ENCODE results near the gene REELD1. TPM values are rescaled to one million over a fixed set of nuclear protein-coding genes. Genes with fewer than 3 reads are reported as not detected.

REELD1 gene
- total RNA-seq, 1 donor = not detected

DNA sequence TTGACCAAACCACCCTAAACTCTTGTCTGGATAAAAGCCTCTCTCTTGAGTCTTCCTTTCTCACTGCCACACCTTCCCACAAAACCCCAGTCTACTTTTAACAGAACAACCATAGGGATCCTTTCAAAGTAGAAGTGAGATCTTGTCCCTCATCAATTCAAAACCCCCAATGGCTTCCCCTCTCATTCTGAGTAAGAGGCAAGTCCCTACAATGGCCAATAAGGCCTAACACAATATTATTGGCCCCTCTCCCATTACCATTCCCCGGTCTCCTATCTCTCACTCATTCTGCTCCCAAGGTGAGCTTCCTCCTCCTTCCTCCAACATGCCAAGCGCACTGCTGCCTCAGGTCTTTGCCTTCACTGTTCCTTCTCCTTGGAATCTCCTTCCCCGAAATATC is 57.1 kb downstream of the REELD1 start:
- no peak for DNase-seq (ENCODE audit: low read depth)
- TF ChIP-seq, protein P1, sequence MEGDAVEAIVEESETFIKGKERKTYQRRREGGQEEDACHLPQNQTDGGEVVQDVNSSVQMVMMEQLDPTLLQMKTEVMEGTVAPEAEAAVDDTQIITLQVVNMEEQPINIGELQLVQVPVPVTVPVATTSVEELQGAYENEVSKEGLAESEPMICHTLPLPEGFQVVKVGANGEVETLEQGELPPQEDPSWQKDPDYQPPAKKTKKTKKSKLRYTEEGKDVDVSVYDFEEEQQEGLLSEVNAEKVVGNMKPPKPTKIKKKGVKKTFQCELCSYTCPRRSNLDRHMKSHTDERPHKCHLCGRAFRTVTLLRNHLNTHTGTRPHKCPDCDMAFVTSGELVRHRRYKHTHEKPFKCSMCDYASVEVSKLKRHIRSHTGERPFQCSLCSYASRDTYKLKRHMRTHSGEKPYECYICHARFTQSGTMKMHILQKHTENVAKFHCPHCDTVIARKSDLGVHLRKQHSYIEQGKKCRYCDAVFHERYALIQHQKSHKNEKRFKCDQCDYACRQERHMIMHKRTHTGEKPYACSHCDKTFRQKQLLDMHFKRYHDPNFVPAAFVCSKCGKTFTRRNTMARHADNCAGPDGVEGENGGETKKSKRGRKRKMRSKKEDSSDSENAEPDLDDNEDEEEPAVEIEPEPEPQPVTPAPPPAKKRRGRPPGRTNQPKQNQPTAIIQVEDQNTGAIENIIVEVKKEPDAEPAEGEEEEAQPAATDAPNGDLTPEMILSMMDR (IDR thresholded peaks at IDR 0.05; ENCODE audit: insufficient read depth, low read length) = no peak
- H3K4me3 ChIP-seq (ENCODE audit: low read depth, low read length) = no peak overlapping the region

DNA sequence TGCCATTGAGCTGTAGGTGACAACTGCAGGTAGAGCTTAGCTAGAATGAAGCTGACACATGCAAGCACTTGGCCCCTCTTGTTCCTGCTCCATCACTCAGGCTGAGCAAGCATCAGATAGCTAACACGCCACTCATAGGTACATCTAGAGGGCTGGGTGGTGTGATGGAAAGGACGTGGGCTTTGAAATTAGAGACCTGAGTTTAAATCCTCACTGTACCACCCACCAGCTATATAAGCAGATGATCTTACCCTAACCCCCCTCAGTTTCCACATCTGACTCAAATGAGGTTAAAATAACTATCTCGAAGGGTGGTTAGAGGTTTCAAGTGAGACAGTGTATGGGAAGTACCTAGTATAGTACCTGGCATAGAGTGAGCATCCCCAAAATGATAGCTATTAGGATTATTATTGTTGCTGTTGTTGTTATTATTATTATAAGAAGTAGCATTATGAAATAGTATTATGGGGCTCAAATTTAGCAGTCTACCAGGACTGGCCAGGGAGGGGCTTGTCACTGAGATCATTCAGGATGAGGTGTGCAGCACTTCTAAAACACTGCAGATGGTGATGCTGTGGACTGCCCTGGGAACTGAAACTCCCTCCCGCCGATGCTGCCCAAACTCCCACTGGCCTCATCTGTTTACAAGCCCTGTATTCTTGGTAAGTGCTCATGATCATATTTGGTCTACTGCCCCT is 59.0 kb downstream of the REELD1 start:
- no peak for DNase-seq (ENCODE audit: low read depth)
- TF ChIP-seq, protein P1 (IDR thresholded peaks at IDR 0.05; ENCODE audit: insufficient read depth, low read length) = no peak
- no peak overlapping the region for H3K4me3 ChIP-seq (ENCODE audit: low read depth, low read length)

DNA sequence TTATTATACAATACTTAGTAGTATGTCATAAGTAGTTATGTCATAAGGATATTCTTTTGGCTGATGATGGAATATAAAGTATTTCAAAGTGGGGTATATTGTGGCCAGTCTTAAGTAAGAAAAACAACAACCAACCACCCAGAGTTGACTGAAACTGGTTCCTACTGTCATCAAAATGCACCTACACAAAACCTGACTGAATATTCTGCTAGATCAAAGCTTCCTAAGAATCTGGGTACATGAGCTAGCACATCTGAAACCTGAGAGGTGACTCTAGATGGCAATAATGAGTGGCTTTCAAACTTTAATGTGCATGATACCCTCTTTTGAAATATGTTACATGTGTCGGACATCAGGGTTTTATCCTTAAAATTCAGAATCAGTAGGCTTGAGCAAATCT is 60.4 kb downstream of the REELD1 start:
- no peak for DNase-seq (ENCODE audit: low read depth)
- no peak overlapping the region for H3K4me3 ChIP-seq (ENCODE audit: low read depth, low read length)
- TF ChIP-seq, protein P1 (IDR thresholded peaks at IDR 0.05; ENCODE audit: insufficient read depth, low read length) = no peak

DNA sequence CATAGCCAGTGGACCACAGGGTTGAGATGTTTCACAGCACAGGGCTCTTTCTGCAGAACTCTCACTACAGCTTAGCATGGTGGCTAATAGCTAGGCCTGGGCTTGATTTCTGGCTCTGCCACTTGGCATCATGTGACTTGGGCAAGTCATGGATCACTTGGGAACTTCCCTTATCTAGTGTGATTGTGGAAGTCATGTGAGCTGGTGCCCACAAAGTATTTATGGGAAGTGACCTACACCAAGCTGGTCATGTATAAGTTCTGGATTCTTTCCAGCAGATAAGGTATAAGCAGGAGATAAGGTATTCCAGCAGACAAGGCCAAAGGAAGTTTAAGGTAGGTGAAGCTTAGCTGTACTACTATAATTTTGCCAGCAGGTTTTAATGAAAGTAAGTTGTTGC is 61.0 kb downstream of the REELD1 start:
- DNase-seq (ENCODE audit: low read depth) = peak; percentile 16
- H3K4me3 ChIP-seq (ENCODE audit: low read depth, low read length) = no peak overlapping the region
- TF ChIP-seq, protein P1 (IDR thresholded peaks at IDR 0.05; ENCODE audit: insufficient read depth, low read length) = no peak

DNA sequence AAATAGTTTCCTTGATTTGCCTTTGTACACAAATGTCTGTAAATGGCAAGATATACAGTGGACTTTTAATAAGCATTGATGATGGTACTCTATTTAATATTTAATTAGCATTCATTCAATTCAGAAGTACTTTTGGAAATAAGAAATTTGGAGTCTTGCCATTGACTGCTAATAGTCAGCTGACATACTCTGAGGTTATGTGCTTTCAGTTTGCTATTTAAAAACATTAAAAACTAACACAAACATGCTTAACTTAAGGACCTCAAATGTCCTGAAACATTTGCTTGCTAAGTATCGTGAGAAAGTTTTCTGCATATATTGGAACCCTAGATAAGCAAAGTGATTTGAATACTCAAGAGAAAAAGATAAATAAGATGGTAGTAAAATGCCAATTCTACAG is 64.6 kb downstream of the REELD1 start:
- DNase-seq (ENCODE audit: low read depth) = no peak
- no peak overlapping the region for H3K4me3 ChIP-seq (ENCODE audit: low read depth, low read length)
- TF ChIP-seq, protein P1 (IDR thresholded peaks at IDR 0.05; ENCODE audit: insufficient read depth, low read length) = no peak

Other genes starting within 250 kb of the REELD1 start
- gene LSM6, start 38.8 kb upstream of the REELD1 start, total RNA-seq (ENCODE audit: low replicate concordance) = 26.2 and 32.2 TPM in 2 replicates

Measured in fibroblast of the aortic adventitia (primary cell).